Measurements from ENCODE around the gene ANKRD39.

The ANKRD39 gene

GRCh38 chr2:96870626-96871255 is 12.9 kb upstream of the ANKRD39 start:
- no peaks in the 10 kb centered on the region for H4K20me1 ChIP-seq (ENCODE audit: insufficient read depth, low read length)
- H3K9ac ChIP-seq (ENCODE audit: low read length): no peak overlapping the region
- no peak overlapping the region for H3K4me3 ChIP-seq (ENCODE audit: low read length)
- TF ChIP-seq EZH2phosphoT487 (IDR thresholded peaks at IDR 0.05; ENCODE audit: low read length): no peak
- TF ChIP-seq CTCF (IDR thresholded peaks at IDR 0.05; ENCODE audit: low read length): no peak
- no peak for TF ChIP-seq EZH2 (optimal IDR thresholded peaks at IDR 0.05; ENCODE audit: low read depth, low read length)
- no peaks in the 10 kb centered on the region for H3K9me3 ChIP-seq (replicated peaks; ENCODE audit: insufficient read depth, low read length)
- no peak overlapping the region for H3K4me2 ChIP-seq (ENCODE audit: low read depth, low read length)
- H3K27ac ChIP-seq (ENCODE audit: low read length): no peak overlapping the region
- no peak for DNase-seq
- H3K9me2 ChIP-seq (replicated peaks; ENCODE audit: insufficient read depth, low read length): no peaks in the 10 kb centered on the region
- H3F3A ChIP-seq (ENCODE audit: insufficient read depth, low read length): no peaks in the 10 kb centered on the region; the same call in 1 of the 2 replicates
- no peak overlapping the region for H2AFZ ChIP-seq (ENCODE audit: low read length)
- H3K79me2 ChIP-seq (ENCODE audit: low read length): no peaks in the 10 kb centered on the region
- H3K4me1 ChIP-seq (ENCODE audit: low read length): no peaks in the 10 kb centered on the region
- H3K27me3 ChIP-seq (replicated peaks; ENCODE audit: insufficient read depth, low read length): peaks cover 9% of the 10 kb centered on the region
- H3K36me3 ChIP-seq (replicated peaks; ENCODE audit: insufficient read depth, low read length): no peaks in the 10 kb centered on the region

- Histone ChIP-seq H3F3A (ENCODE audit: insufficient read depth, low read length) (no peaks in the 10 kb centered on the region; the same call in 1 of the 2 replicates), H3K9ac (ENCODE audit: low read length) (peak within 1 kb of the TSS; percentile 73; the same call in 1 of the 2 replicates), H3K9me3 (replicated peaks; ENCODE audit: insufficient read depth, low read length) (no peaks in the 10 kb centered on the region), H3K79me2 (ENCODE audit: low read length) (no peaks in the 10 kb centered on the region), H3K4me2 (ENCODE audit: low read depth, low read length) (peak within 1 kb of the TSS; percentile 85), H4K20me1 (ENCODE audit: insufficient read depth, low read length) (no peaks in the 10 kb centered on the region), H3K27me3 (replicated peaks; ENCODE audit: insufficient read depth, low read length) (peaks cover 9% of the 10 kb centered on the region), H3K27ac (ENCODE audit: low read length) (no peak within 1 kb of the TSS), H3K4me1 (ENCODE audit: low read length) (no peaks in the 10 kb centered on the region), H2AFZ (ENCODE audit: low read length) (peak within 1 kb of the TSS; percentile 75), H3K9me2 (replicated peaks; ENCODE audit: insufficient read depth, low read length) (no peaks in the 10 kb centered on the region), H3K36me3 (replicated peaks; ENCODE audit: insufficient read depth, low read length) (no peaks in the 10 kb centered on the region), H3K4me3 (ENCODE audit: low read length) (peak within 1 kb of the TSS; percentile 74)
- no peak for TF ChIP-seq CTCF (IDR thresholded peaks at IDR 0.05; ENCODE audit: low read length)
- TF ChIP-seq EZH2 (optimal IDR thresholded peaks at IDR 0.05; ENCODE audit: low read depth, low read length): no peak
- TF ChIP-seq EZH2phosphoT487 (IDR thresholded peaks at IDR 0.05; ENCODE audit: low read length): no peak
- no peak for DNase-seq
Observed at GRCh38 chr2:96869822-96870625, 12.2 kb upstream of the ANKRD39 start, which contains the start of gene SEMA4C. Gene SEMA4C, minus strand, starts transcription at chr2:96870080. Its CDS starts 2,194 bp downstream, at chr2:96867886.

- Histone ChIP-seq H3F3A (ENCODE audit: insufficient read depth, low read length) (no peaks in the 10 kb centered on the region; the same call in 1 of the 2 replicates), H3K27ac (ENCODE audit: low read length) (no peak overlapping the region), H3K27me3 (replicated peaks; ENCODE audit: insufficient read depth, low read length) (peaks cover 9% of the 10 kb centered on the region), H3K9ac (ENCODE audit: low read length) (peak overlapping the region; percentile 73; the same call in 1 of the 2 replicates), H3K4me2 (ENCODE audit: low read depth, low read length) (peak overlapping the region; percentile 85), H3K9me2 (replicated peaks; ENCODE audit: insufficient read depth, low read length) (no peaks in the 10 kb centered on the region), H3K79me2 (ENCODE audit: low read length) (no peaks in the 10 kb centered on the region), H4K20me1 (ENCODE audit: insufficient read depth, low read length) (no peaks in the 10 kb centered on the region), H3K9me3 (replicated peaks; ENCODE audit: insufficient read depth, low read length) (no peaks in the 10 kb centered on the region), H2AFZ (ENCODE audit: low read length) (peak overlapping the region; percentile 75), H3K36me3 (replicated peaks; ENCODE audit: insufficient read depth, low read length) (no peaks in the 10 kb centered on the region), H3K4me3 (ENCODE audit: low read length) (peak overlapping the region; percentile 74), H3K4me1 (ENCODE audit: low read length) (no peaks in the 10 kb centered on the region)
- DNase-seq: no peak
- TF ChIP-seq CTCF (IDR thresholded peaks at IDR 0.05; ENCODE audit: low read length): no peak
- TF ChIP-seq EZH2 (optimal IDR thresholded peaks at IDR 0.05; ENCODE audit: low read depth, low read length): no peak
- no peak for TF ChIP-seq EZH2phosphoT487 (IDR thresholded peaks at IDR 0.05; ENCODE audit: low read length)
Observed at GRCh38 chr2:96869281-96869821, 11.5 kb upstream of the ANKRD39 start.
